HG03457 (cell line): ENCODE results near the gene SLC34A1.

Experiments
- ATAC-seq: cut with Tn5 transposase; IDR thresholded peaks from one replicate; pipeline ENCODE4 v1.9.1; 2021; ENCODE audit warnings: moderate number of reproducible peaks; ENCODE audit not compliant: unreplicated experiment

SLC34A1 gene

GRCh38 chr5:177430140-177430951 lies 46.1 kb downstream of the SLC34A1 start:
- ATAC-seq, result no peak

- no peak for ATAC-seq
Measured at GRCh38 chr5:177430972-177431316, 46.7 kb downstream of the SLC34A1 start.

- ATAC-seq, result peak; percentile 31
Measured at GRCh38 chr5:177431317-177432142, 47.3 kb downstream of the SLC34A1 start.

- ATAC-seq, result peak; percentile 0
Measured at GRCh38 chr5:177432143-177432838, 48.1 kb downstream of the SLC34A1 start.

GRCh38 chr5:177432839-177433657 lies 48.8 kb downstream of the SLC34A1 start:
- no peak for ATAC-seq

GRCh38 chr5:177433658-177434217 lies 49.5 kb downstream of the SLC34A1 start:
- no peak for ATAC-seq

GRCh38 chr5:177434437-177434836 lies 50.2 kb downstream of the SLC34A1 start:
- ATAC-seq, result no peak

GRCh38 chr5:177434942-177435738 lies 50.9 kb downstream of the SLC34A1 start:
- no peak for ATAC-seq

- no peak for ATAC-seq
Measured at GRCh38 chr5:177435847-177436536, 51.8 kb downstream of the SLC34A1 start.

GRCh38 chr5:177437623-177438022 lies 53.4 kb downstream of the SLC34A1 start:
- no peak for ATAC-seq

GRCh38 chr5:177438468-177438867 lies 54.2 kb downstream of the SLC34A1 start:
- no peak for ATAC-seq

GRCh38 chr5:177439518-177440053 lies 55.4 kb downstream of the SLC34A1 start:
- no peak for ATAC-seq

- no peak for ATAC-seq
Measured at GRCh38 chr5:177440211-177440989, 56.2 kb downstream of the SLC34A1 start.

GRCh38 chr5:177440990-177441780 lies 57.0 kb downstream of the SLC34A1 start:
- ATAC-seq, result no peak

- ATAC-seq, result no peak
Measured at GRCh38 chr5:177442066-177442826, 58.0 kb downstream of the SLC34A1 start.
